ENCODE measurements around the gene CSAD.

The CSAD gene

DNA sequence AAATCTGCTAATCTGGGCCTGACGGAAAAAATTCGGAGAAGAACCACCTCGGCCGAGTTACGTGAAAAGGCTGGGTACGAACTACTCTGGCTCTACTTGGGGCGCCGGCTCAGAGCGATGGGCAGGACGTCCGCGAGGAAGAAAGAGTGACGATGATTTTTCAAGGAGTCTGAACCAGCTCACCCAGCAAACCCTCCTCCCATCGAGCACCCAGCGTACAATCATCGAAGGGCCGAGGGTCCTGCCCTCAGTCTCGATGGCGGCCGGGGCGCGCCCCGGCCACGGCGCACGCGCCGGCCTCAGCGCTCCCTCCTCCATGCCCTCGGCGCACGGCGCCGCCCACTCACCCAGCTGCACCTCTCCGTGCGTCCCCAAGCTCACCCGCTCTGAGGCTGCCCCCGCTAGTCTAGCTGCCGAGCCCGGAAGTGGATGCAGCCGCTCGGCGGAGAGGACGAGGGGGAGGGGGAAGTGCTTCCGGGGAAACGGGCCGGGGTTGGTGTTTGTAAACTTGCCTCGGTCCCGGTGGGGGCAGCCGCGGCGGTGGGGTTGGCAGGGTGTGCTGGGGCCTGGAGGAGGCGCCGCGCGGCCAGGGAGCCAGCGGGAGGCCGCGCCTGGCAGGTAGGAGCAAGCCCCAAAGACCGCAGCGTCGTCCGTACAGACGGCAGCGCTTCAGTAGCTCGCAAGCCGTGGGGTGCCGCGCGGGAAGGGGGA lies at the start of gene CSAD, which contains the start of gene ZNF740:
Gene CSAD, minus strand, starts transcription at position 706 of the 711 bp plus-strand sequence. CDS start 7,455 bp downstream, outside the sequence.
Gene ZNF740, plus strand, starts transcription at position 503 of the 711 bp plus-strand sequence. CDS start 1,262 bp downstream, outside the sequence.
- peak; percentile 98 for DNase-seq (ENCODE audit: low spot score)

DNA sequence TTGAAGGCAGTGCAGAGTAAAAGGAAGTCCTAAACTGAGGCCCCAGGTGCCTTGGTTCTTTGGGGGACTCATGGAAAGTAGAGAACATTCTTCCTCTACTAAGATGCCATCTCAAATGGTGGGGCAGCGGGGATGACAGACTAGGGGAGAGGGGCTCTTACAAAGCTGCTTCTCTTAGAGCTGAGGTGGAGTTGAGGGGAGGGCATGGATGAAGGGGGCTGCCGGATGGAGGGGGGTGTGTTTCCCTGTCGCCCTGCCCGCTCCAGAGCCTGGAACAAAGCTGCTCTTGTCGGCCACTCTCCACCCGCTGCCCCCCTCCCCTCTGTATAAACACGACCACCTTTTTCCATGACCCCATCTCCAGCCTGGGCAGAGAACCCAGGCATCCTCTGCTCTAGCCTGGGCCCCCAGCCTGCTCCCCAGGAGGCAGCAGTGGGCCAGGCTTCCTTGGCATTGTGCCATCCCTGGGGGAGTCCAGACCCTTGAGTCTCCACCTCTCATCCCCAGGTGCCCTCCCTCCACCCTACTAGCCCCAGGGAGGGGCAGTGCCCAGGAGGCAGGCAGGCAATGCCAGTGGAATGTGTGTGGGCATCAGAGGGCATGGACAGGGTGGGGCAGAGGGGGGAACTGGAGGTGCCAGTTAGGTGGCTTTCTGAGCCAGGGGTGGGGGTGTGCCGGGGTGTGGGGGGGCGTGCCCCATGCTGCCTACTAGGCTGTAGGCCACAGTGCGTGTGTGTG lies 49.6 kb upstream of the CSAD start:
- no peak for DNase-seq (ENCODE audit: low spot score)

GRCh38 chr12:53229454-53229853 lies 48.7 kb upstream of the CSAD start:
- no peak for DNase-seq (ENCODE audit: low spot score)

GRCh38 chr12:53227836-53228235 lies 47.1 kb upstream of the CSAD start:
- DNase-seq (ENCODE audit: low spot score) = no peak

- no peak for DNase-seq (ENCODE audit: low spot score)
These were observed 46.6 kb upstream of the CSAD start for GRCh38 chr12:53227341-53227740.

DNA sequence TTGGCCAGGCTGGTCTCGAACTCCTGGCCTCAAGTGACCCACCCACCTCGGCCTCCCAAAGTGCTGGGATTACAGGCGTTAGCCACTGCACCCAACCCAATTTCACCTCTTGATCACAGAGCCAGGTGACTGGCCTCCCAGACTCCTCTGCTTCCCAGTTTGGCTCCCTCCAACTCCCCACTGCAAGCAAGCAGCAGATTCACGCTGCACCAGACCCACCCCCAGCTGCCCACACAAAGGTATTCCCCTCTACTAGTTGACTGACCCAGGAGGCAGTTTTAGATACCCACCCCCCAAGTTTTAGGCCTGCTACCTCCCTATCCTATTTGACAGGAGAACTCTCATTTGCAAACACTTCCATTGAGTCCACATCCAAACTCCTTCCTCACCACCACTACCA lies 46.1 kb upstream of the CSAD start:
- DNase-seq (ENCODE audit: low spot score) = no peak

DNA sequence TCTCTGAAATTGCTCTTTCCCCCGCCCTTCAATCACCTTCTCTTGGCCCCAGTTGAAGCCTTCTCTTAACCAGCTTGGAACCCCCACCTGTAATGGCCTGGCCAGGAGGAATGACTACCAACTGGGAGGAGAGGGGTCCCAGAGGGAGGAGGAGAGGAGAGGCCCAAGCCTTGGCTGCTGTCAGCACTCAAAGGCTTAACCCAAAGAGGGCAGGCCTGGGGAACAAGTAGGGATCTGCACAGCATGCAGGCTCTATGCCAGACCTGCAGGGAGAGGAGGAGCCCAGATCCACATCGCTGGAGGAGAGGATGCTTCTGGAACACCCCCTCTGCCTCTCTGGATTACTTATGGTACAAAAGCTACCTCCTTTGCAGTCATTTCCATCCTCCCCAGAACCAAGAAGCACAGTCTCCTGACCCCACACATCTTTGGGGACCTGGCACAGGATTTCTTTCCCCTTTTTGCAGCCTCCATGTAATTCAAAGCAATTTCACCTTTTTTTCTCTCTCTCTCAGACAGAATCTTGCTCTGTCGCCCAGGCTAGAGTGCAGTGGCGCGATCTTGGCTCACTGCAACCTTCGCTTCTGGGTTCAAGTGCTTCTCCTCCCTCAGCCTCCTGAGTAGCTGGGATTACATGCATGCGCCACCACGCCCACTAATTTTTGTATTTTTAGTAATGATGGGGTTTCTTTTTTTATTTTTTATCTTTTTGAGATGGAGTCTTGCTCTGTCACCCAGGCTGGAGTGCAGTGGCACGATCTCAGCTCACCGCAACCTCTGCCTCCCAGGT lies 45.1 kb upstream of the CSAD start:
- no peak for DNase-seq (ENCODE audit: low spot score)

DNA sequence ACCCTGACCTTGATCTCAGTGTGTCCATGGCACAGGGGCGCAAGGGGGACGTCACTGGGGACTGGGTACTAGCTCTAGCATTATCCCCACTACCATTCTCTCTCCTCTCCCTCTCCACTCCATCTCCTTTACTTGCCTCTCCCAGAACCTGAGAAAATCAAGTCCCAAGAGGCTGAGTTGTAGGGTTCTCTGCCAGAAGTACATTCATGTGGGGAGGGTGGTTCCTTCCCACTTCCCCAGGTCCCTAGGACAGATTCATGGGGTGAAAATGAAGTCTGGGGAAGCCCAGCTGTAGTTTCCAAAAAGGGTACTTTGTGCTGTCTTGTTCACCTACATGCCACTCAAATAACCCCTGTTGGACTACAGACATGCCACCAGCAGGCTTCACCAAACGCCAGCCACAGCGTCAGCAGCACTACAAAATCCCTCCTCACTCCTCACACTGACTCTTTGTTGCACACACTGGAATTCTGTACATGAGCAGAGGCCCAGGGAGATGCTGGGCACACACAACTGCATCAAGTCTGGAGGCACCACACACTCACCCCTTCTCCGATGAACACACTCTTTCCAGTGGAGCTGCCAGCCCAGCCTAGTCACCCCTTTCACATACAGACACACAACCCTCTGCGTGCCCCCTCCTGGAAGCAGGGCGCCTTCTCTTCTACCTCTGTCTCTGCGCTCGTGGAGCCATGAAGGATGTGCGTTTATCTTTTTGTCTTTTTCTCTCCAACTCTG lies 44.3 kb upstream of the CSAD start:
- no peak for DNase-seq (ENCODE audit: low spot score)

- no peak for DNase-seq (ENCODE audit: low spot score)
These were observed 43.6 kb upstream of the CSAD start for GRCh38 chr12:53224061-53224896.

DNA sequence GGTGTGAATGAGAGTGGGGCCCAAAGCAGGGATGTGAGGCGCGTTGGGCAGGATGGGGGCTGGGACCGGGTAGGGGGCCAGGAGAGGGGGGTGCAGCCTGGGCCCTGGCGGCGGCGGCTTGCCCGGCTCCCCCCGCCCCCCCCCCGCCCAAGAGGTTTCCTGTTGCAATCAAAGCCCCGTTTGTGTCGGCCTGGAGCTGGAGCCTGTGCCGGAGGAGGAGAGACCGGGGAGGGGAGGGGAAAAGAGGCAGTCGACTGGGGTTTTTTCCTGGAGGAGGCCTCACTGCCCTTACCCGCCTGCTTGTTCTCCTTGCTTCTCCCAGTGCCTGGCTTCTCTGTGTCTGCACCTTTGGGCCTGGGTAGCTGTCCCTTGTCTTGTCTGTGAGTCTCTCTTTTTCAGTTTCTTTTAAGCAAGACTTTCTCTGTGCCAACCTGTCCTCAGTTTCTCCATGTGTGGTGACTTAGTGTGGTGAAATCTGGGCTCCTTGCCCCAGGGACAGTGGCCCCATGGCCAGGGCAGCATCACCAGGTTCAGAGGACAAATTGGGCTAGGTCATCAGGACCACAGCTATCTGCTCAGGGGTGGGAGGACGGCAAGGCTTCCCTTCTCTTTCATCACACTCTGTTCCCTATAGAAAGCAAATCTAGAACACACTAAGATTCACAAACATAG lies 42.8 kb upstream of the CSAD start:
- no peak for DNase-seq (ENCODE audit: low spot score)

- DNase-seq (ENCODE audit: low spot score) = no peak
These were observed 42.1 kb upstream of the CSAD start for GRCh38 chr12:53222806-53223261.

DNA sequence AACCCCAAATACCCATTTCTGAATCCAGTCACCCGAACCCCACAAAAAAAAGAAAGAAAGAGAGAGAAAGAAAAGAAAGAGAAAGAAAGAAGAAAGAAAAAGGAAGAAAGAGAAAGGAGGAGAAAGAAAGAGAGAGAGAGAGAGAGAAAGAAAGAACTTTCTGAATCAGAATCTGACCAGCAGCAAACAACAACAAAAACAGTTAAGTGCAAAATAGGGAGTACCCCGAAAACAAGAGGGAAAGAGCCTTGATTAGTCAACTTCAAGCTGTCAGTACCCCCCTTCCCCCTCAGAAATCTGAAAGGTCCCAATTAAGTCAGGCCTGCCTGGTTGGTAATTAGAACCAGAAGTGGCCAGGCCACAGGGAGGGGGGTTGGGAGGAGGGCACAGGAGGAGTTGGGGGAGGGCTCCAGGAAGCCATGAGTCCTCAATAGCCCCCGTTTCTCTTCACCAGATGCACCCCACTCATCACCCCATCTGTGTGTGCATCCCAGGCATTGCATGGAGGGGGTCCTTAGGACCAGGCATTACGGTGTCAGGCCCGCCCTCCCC lies 41.5 kb upstream of the CSAD start:
- DNase-seq (ENCODE audit: low spot score) = no peak

- DNase-seq (ENCODE audit: low spot score) = peak; percentile 49
These were observed 40.7 kb upstream of the CSAD start for GRCh38 chr12:53221203-53222080.

GRCh38 chr12:53220694-53221202 lies 40.0 kb upstream of the CSAD start:
- peak; percentile 79 for DNase-seq (ENCODE audit: low spot score)

- peak; percentile 77 for DNase-seq (ENCODE audit: low spot score)
These were observed 39.4 kb upstream of the CSAD start for GRCh38 chr12:53219956-53220693.

DNA sequence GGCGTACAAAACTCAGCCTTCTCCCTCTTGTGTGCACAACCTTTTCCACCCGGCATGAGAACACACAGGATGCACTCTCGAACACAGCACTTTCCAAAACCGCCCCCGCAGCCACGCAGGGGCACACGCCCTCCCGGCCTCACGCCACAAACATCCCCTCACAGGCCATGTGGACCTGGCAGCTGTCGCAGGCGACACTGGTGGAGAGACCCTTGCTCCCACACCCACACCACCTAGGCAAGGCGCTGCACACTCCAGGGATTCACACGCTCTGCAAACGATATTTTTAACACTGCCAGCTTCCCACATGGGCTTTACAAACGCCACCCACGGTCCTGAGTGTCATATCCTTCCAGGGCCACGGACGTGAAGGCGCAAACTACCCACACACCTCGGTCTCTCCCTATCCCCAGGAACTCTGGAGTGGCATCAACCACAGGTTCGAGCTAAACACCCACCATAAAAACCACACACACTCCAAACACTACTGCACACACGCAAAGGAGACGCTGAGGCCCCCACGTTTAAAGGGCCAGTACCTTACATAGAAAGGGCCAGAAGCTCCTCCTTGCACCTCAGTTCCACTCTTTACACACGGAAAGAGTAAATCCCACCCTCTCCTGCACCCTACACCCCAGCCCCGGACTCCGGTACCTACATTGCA lies 38.7 kb upstream of the CSAD start:
- DNase-seq (ENCODE audit: low spot score) = peak; percentile 43

DNA sequence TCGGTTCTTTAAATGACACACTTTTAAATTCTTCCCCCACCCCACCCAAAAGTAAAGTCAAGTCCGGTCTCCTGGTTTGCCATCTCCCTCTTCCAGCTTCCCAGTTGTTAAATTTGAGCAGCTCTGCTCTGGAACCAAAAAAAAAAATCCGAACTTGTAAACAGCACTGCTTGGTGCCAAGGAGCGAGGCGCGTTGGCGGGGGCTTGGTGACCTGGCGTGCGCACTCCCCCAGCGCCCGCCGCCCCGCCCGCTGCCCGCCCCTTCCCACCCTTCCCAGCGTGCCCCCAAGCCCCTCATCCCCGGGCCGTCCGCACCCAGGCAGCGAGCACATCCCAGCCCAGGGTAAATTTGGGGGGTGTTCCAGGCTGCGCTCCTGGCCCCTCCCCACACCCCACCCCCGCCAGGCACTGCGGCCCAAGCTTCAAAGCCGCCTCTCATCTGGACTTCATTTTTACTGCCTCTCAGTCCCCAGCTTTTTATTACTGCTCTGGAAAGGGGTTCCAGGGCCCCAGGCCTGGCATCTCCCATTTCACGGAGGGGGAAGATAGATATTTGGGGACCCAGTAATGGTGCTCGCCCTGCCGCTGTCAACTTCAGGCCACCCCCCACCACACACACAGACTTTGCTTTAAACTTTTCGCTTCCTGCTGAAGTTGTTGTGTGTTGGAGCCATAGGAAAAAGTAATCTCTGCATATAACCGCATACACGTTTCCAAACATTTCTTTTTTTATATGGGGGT lies 38.0 kb upstream of the CSAD start:
- no peak for DNase-seq (ENCODE audit: low spot score)

All from CD4-positive, alpha-beta T cell treated with Interleukin-2 at 100 ng/mL for 4 hours (primary cell).